WTC11 (cell line): ENCODE data around the gene PRKAR2A. TPM values are rescaled to one million over a fixed set of nuclear protein-coding genes. Genes with fewer than 3 reads are reported as not detected.

Experiments used
- ATAC-seq: fragments of 200-7000 bp; cut with Tn5 transposase; 2 replicates; pipeline ENCODE4 v1.10.0; 2021; ENCODE audit warnings: mild to moderate bottlenecking, moderate library complexity
- CTCF ChIA-PET: fragments of 300-600 bp; sonication (Branson Sonifier 250); formaldehyde crosslinking; loops from one replicate; lab custom pipeline; 2021; ENCODE audit warnings: antibody characterized with exemption; lab: Charles Lee
- POLR2A ChIA-PET: fragments of 350-600 bp; sonication (Branson Sonifier 250); formaldehyde crosslinking; loops from one replicate; lab custom pipeline; 2021; ENCODE audit warnings: antibody characterized with exemption; lab: Charles Lee
- DNase-seq: peaks from one replicate; pipeline ENCODE4 v3.0.0; 2021; ENCODE audit warnings: low spot score
- H3K27ac Mint-ChIP-seq: 2 replicates; pipeline ENCODE4 v1.8.0; 2021; ENCODE audit warnings: mixed read lengths
- H3K27me3 Mint-ChIP-seq: 2 replicates; pipeline ENCODE4 v1.8.0; 2021; ENCODE audit warnings: low read depth, mild to moderate bottlenecking, moderate library complexity, mixed read lengths
- H3K36me3 Mint-ChIP-seq: 2 replicates; pipeline ENCODE4 v1.8.0; 2021; ENCODE audit warnings: mixed read lengths
- H3K4me1 Mint-ChIP-seq: 2 replicates; pipeline ENCODE4 v1.8.0; 2022; ENCODE audit warnings: mixed read lengths
- H3K4me3 Mint-ChIP-seq: 2 replicates; pipeline ENCODE4 v1.8.0; 2021; ENCODE audit warnings: mild to moderate bottlenecking, moderate library complexity, mixed read lengths
- H3K9me3 Mint-ChIP-seq: 2 replicates; pipeline ENCODE4 v1.8.0; 2021; ENCODE audit warnings: mixed read lengths
- ARID4B ChIP-seq: sonication (generic); formaldehyde crosslinking; IDR thresholded peaks from 2 replicates; pipeline ENCODE4 v1.8.0; 2023; ENCODE audit warnings: missing genetic modification reagents, mild to moderate bottlenecking, borderline replicate concordance
- ATF3 ChIP-seq: sonication (generic); formaldehyde crosslinking; conservative IDR thresholded peaks from 2 replicates; pipeline ENCODE4 v1.8.1; 2022; ENCODE audit warnings: mild to moderate bottlenecking, missing genetic modification reagents
- CREB1 ChIP-seq: sonication (generic); formaldehyde crosslinking; IDR thresholded peaks from 2 replicates; pipeline ENCODE4 v1.8.0; 2023; ENCODE audit warnings: mild to moderate bottlenecking, missing genetic modification reagents
- CTCF ChIP-seq: fragments of 200-600 bp; IDR thresholded peaks from 2 replicates; pipeline ENCODE4 v1.8.0; 2022; ENCODE audit warnings: antibody characterized with exemption
- E2F5 ChIP-seq: sonication (generic); formaldehyde crosslinking; IDR thresholded peaks from 2 replicates; pipeline ENCODE4 v1.8.1; 2022; ENCODE audit warnings: mild to moderate bottlenecking, moderate library complexity, missing genetic modification reagents
- GABPB1 ChIP-seq: sonication (generic); formaldehyde crosslinking; IDR thresholded peaks from 2 replicates; pipeline ENCODE4 v1.8.1; 2023; ENCODE audit warnings: mild to moderate bottlenecking, missing genetic modification reagents
- IRF2 ChIP-seq: sonication (generic); formaldehyde crosslinking; IDR thresholded peaks from 2 replicates; pipeline ENCODE4 v1.8.0; 2022; ENCODE audit warnings: low read depth, missing genetic modification reagents, borderline replicate concordance
- KAT7 ChIP-seq: sonication (generic); formaldehyde crosslinking; IDR thresholded peaks from 2 replicates; pipeline ENCODE4 v1.8.1; 2023; ENCODE audit warnings: missing genetic modification reagents, mild to moderate bottlenecking, borderline replicate concordance
- MAX ChIP-seq: sonication (generic); formaldehyde crosslinking; IDR thresholded peaks from 2 replicates; pipeline ENCODE4 v1.8.0; 2022; ENCODE audit warnings: mild to moderate bottlenecking, missing genetic modification reagents
- MYBL2 ChIP-seq: sonication (generic); formaldehyde crosslinking; IDR thresholded peaks from 2 replicates; pipeline ENCODE4 v1.8.1; 2023; ENCODE audit warnings: mild to moderate bottlenecking, moderate library complexity, missing genetic modification reagents
- NFE2L1 ChIP-seq: sonication (generic); formaldehyde crosslinking; IDR thresholded peaks from 2 replicates; pipeline ENCODE4 v1.8.1; 2023; ENCODE audit warnings: missing genetic modification reagents
- PRDM15 ChIP-seq: sonication (generic); formaldehyde crosslinking; IDR thresholded peaks from 2 replicates; pipeline ENCODE4 v1.8.0; 2022; ENCODE audit warnings: missing genetic modification reagents
- PRRX2 ChIP-seq: fragments of 250-450 bp; sonication (Bioruptor Pico); IDR thresholded peaks from 2 replicates; pipeline ENCODE4 v1.8.0; 2021; ENCODE audit warnings: mild to moderate bottlenecking
- RORB ChIP-seq: fragments of 250-450 bp; sonication (Bioruptor Pico); IDR thresholded peaks from 2 replicates; pipeline ENCODE4 v1.9.0; 2021; ENCODE audit warnings: mild to moderate bottlenecking
- SMAD3 ChIP-seq: sonication (generic); formaldehyde crosslinking; IDR thresholded peaks from 2 replicates; pipeline ENCODE4 v1.8.0; 2022; ENCODE audit warnings: missing genetic modification reagents, mild to moderate bottlenecking, borderline replicate concordance
- SP1 ChIP-seq: sonication (generic); formaldehyde crosslinking; conservative IDR thresholded peaks from 2 replicates; pipeline ENCODE4 v1.8.1; 2022; ENCODE audit warnings: missing genetic modification reagents
- TCF7 ChIP-seq: sonication (generic); formaldehyde crosslinking; IDR thresholded peaks from 2 replicates; pipeline ENCODE4 v1.8.0; 2022; ENCODE audit warnings: mild to moderate bottlenecking, low read depth, missing genetic modification reagents, moderate library complexity
- TEAD4 ChIP-seq: sonication (generic); formaldehyde crosslinking; IDR thresholded peaks from 2 replicates; pipeline ENCODE4 v1.8.0; 2022; ENCODE audit warnings: mild to moderate bottlenecking, missing genetic modification reagents
- TP53 ChIP-seq: sonication (generic); formaldehyde crosslinking; IDR thresholded peaks from 2 replicates; pipeline ENCODE4 v1.8.1; 2023; ENCODE audit warnings: mild to moderate bottlenecking, missing genetic modification reagents
- ZNF263 ChIP-seq: sonication (generic); formaldehyde crosslinking; IDR thresholded peaks from 2 replicates; pipeline ENCODE4 v1.8.1; 2022; ENCODE audit warnings: low read depth, mild to moderate bottlenecking, moderate library complexity, missing genetic modification reagents
- ZNF416 ChIP-seq: fragments of 250-450 bp; sonication (Bioruptor Pico); IDR thresholded peaks from 2 replicates; pipeline ENCODE4 v1.9.0; 2021; ENCODE audit warnings: mild to moderate bottlenecking, inconsistent platforms
- ZNF423 ChIP-seq: fragments of 250-450 bp; sonication (Bioruptor Pico); IDR thresholded peaks from 2 replicates; pipeline ENCODE4 v2.1.2; 2022; ENCODE audit warnings: mild to moderate bottlenecking, moderate library complexity
- total RNA-seq: library from RNA; stranded (reverse); gene quantifications from 3 replicates; pipeline ENCODE4 v1.2.3, GENCODE V29; 2021

The PRKAR2A gene
- total RNA-seq, 1 experiment from 2014 or later: 57.2 TPM

- TF ChIP-seq ARID4B (CRISPR knock-in tag) (no peak), ZNF263 (CRISPR knock-in tag) (no peak), SMAD3 (CRISPR knock-in tag) (no peak)
Measured at GRCh38 chr3:48748754-48749153, 98.9 kb downstream of the PRKAR2A start (continued).

GRCh38 chr3:48747706-48748105 lies 100.0 kb downstream of the PRKAR2A start:
- H3K4me3 Mint-ChIP-seq: no peak overlapping the region
- TF ChIP-seq TP53 (CRISPR knock-in tag) (no peak), IRF2 (CRISPR knock-in tag) (no peak), E2F5 (no peak), ATF3 (CRISPR knock-in tag) (no peak), TEAD4 (CRISPR knock-in tag) (no peak), ZNF423 (CRISPR knock-in tag) (no peak), CTCF (no peak), RORB (CRISPR knock-in tag) (no peak), TCF7 (CRISPR knock-in tag) (no peak), MYBL2 (CRISPR knock-in tag) (no peak), SP1 (CRISPR knock-in tag) (no peak), SMAD3 (CRISPR knock-in tag) (no peak), PRDM15 (CRISPR knock-in tag) (no peak), ZNF416 (CRISPR knock-in tag) (no peak), GABPB1 (CRISPR knock-in tag) (no peak), KAT7 (CRISPR knock-in tag) (no peak), MAX (CRISPR knock-in tag) (no peak), NFE2L1 (CRISPR knock-in tag) (no peak), CREB1 (CRISPR knock-in tag) (no peak), PRRX2 (CRISPR knock-in tag) (no peak)
- peaks cover 4% of the 10 kb centered on the region; the same call in 1 of the 2 replicates for H3K36me3 Mint-ChIP-seq
- ATAC-seq (no peak), DNase-seq (no peak)
- H3K4me1 Mint-ChIP-seq: no peaks in the 10 kb centered on the region
- no peaks in the 10 kb centered on the region for H3K27me3 Mint-ChIP-seq
- H3K27ac Mint-ChIP-seq: no peak overlapping the region
- CTCF ChIA-PET: no interaction called here
- H3K9me3 Mint-ChIP-seq: peaks cover 4% of the 10 kb centered on the region
- POLR2A ChIA-PET: no interaction called here
